DMS 273 treated with DMSO at 0.1 percent for 48 hours (cell line): ENCODE results near the gene BAIAP3.
"Not testable (repeated sequence)": the region's sequence is repeated elsewhere in the genome, so short reads cannot be mapped to it uniquely, and the experiment has no call there.

Source experiments
- DNase-seq: peaks from one replicate; lab custom pipeline; 2025; lab: John Stamatoyannopoulos, UW

BAIAP3 gene

GRCh38 chr16:1333149-1333812 lies at the start of gene BAIAP3:
BAIAP3 (plus strand) TSS chr16:1333645; CDS start chr16:1338550, 4,905 bp downstream.
- no peak for DNase-seq

- no peak for DNase-seq
These were observed 49.3 kb upstream of the BAIAP3 start for GRCh38 chr16:1283996-1284616.

- DNase-seq: no peak
These were observed 47.6 kb upstream of the BAIAP3 start for GRCh38 chr16:1285669-1286512.

- DNase-seq: no peak
These were observed 46.8 kb upstream of the BAIAP3 start for GRCh38 chr16:1286513-1287094.

- no peak for DNase-seq
These were observed 45.3 kb upstream of the BAIAP3 start for GRCh38 chr16:1287982-1288670.

GRCh38 chr16:1288813-1289476 lies 44.5 kb upstream of the BAIAP3 start:
- DNase-seq: no peak

GRCh38 chr16:1289477-1289866 lies 44.0 kb upstream of the BAIAP3 start:
- DNase-seq: no peak

- DNase-seq: no peak
These were observed 43.4 kb upstream of the BAIAP3 start for GRCh38 chr16:1290063-1290501.

- no peak for DNase-seq
These were observed 42.4 kb upstream of the BAIAP3 start for GRCh38 chr16:1290860-1291575.

- DNase-seq: no peak
These were observed 41.9 kb upstream of the BAIAP3 start for GRCh38 chr16:1291576-1291974.

GRCh38 chr16:1292208-1292607 lies 41.2 kb upstream of the BAIAP3 start:
- not testable (repeated sequence) for DNase-seq

GRCh38 chr16:1292808-1293207 lies 40.6 kb upstream of the BAIAP3 start:
- not testable (repeated sequence) for DNase-seq

GRCh38 chr16:1293921-1294656 lies 39.4 kb upstream of the BAIAP3 start:
- DNase-seq: no peak

GRCh38 chr16:1295465-1295864 lies 38.0 kb upstream of the BAIAP3 start:
- no peak for DNase-seq

- DNase-seq: not testable (repeated sequence)
These were observed 36.8 kb upstream of the BAIAP3 start for GRCh38 chr16:1296688-1297017.

GRCh38 chr16:1297018-1297696 lies 36.3 kb upstream of the BAIAP3 start:
- no peak for DNase-seq

- DNase-seq: no peak
These were observed 35.0 kb upstream of the BAIAP3 start for GRCh38 chr16:1298406-1298805.

- no peak for DNase-seq
These were observed 34.2 kb upstream of the BAIAP3 start for GRCh38 chr16:1299012-1299867.

GRCh38 chr16:1299868-1300203 lies 33.6 kb upstream of the BAIAP3 start:
- DNase-seq: no peak
